ENCODE data around the gene MACROD2.

The MACROD2 gene

DNA sequence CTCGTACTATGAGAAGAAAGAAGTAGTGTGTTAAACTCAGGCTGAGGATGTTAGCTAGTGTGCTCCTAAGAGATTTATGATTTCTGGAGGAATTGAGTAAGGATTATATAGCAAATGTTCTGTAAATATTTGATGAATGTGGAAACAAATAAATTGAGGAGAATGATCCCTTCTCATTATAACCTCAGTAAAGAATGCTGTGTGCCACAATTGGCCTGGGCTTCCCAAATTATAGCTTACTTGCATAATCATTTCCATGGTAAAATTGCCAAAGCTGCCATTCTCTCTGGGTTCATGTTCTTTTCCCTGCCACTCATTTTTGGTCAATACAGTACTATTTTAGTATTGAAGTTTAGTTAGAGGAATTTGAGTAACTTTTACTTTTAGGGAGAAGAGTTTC is 213.6 kb downstream of the MACROD2 start:
- TF ChIP-seq REST (IDR thresholded peaks at IDR 0.05; ENCODE audit: insufficient read depth in 1 of 2, low read depth in 2 of 2, low read length in 2 of 2) (no peak), TAF1 (IDR thresholded peaks at IDR 0.05; ENCODE audit: borderline replicate concordance, insufficient read depth, low read length) (no peak), FOXP2 (optimal IDR thresholded peaks at IDR 0.05; ENCODE audit: borderline replicate concordance, extremely low read depth, extremely low read length, insufficient read depth) (no peak), SIN3A (IDR thresholded peaks at IDR 0.05; ENCODE audit: borderline replicate concordance, insufficient read depth, low read length) (no peak), POLR2AphosphoS5 (IDR thresholded peaks at IDR 0.05; ENCODE audit: low read depth, low read length) (no peak)

GRCh38 chr20:14210146-14210545 is 214.8 kb downstream of the MACROD2 start:
- TF ChIP-seq SIN3A (IDR thresholded peaks at IDR 0.05; ENCODE audit: borderline replicate concordance, insufficient read depth, low read length) (no peak), TAF1 (IDR thresholded peaks at IDR 0.05; ENCODE audit: borderline replicate concordance, insufficient read depth, low read length) (no peak), REST (IDR thresholded peaks at IDR 0.05; ENCODE audit: insufficient read depth in 1 of 2, low read depth in 2 of 2, low read length in 2 of 2) (no peak), POLR2AphosphoS5 (IDR thresholded peaks at IDR 0.05; ENCODE audit: low read depth, low read length) (no peak), FOXP2 (optimal IDR thresholded peaks at IDR 0.05; ENCODE audit: borderline replicate concordance, extremely low read depth, extremely low read length, insufficient read depth) (no peak)

- TF ChIP-seq SIN3A (IDR thresholded peaks at IDR 0.05; ENCODE audit: borderline replicate concordance, insufficient read depth, low read length) = no peak
- no peak for TF ChIP-seq POLR2AphosphoS5 (IDR thresholded peaks at IDR 0.05; ENCODE audit: low read depth, low read length)
- no peak for TF ChIP-seq TAF1 (IDR thresholded peaks at IDR 0.05; ENCODE audit: borderline replicate concordance, insufficient read depth, low read length)
- TF ChIP-seq FOXP2 (optimal IDR thresholded peaks at IDR 0.05; ENCODE audit: borderline replicate concordance, extremely low read depth, extremely low read length, insufficient read depth) = no peak
- TF ChIP-seq REST (IDR thresholded peaks at IDR 0.05; ENCODE audit: insufficient read depth in 1 of 2, low read depth in 2 of 2, low read length in 2 of 2) = no peak
Measured at GRCh38 chr20:14214046-14214445, 218.7 kb downstream of the MACROD2 start.

GRCh38 chr20:14219801-14220461 is 224.6 kb downstream of the MACROD2 start:
- TF ChIP-seq TAF1 (IDR thresholded peaks at IDR 0.05; ENCODE audit: borderline replicate concordance, insufficient read depth, low read length) = no peak
- no peak for TF ChIP-seq SIN3A (IDR thresholded peaks at IDR 0.05; ENCODE audit: borderline replicate concordance, insufficient read depth, low read length)
- TF ChIP-seq REST (IDR thresholded peaks at IDR 0.05; ENCODE audit: insufficient read depth in 1 of 2, low read depth in 2 of 2, low read length in 2 of 2) = no peak
- TF ChIP-seq FOXP2 (optimal IDR thresholded peaks at IDR 0.05; ENCODE audit: borderline replicate concordance, extremely low read depth, extremely low read length, insufficient read depth) = no peak
- no peak for TF ChIP-seq POLR2AphosphoS5 (IDR thresholded peaks at IDR 0.05; ENCODE audit: low read depth, low read length)
